Thoracic aorta (tissue), 2 donors: ENCODE results near the gene PRR23E. TPM values are rescaled to one million over a fixed set of nuclear protein-coding genes. Genes with fewer than 3 reads are reported as not detected.

Experiments used
- ATAC-seq: fragments of 150-250 bp; one replicate; pipeline ENCODE4 v1.8.0; 2017; ENCODE audit warnings: low read depth; ENCODE audit not compliant: insufficient number of reproducible peaks, low FRiP score
- DNase-seq: peaks from one replicate; pipeline ENCODE4 v3.0.0-alpha.2; 2020; ENCODE audit warnings: low spot score
- H3K27ac ChIP-seq, 2 donors: fragments of 200-600 bp; sonication (generic); 1 replicate in 1 of 2; 2 replicates in 1 of 2; pipeline ENCODE4 v1.5.1; 2016; ENCODE audit warnings: mild to moderate bottlenecking in 2 of 2, moderate library complexity in 2 of 2
- H3K27me3 ChIP-seq: fragments of 200-600 bp; sonication (generic); replicated peaks from 2 replicates; pipeline ENCODE4 v1.6.0; 2016; ENCODE audit warnings: mild to moderate bottlenecking; ENCODE audit not compliant: insufficient read depth
- H3K36me3 ChIP-seq: fragments of 200-600 bp; sonication (generic); one replicate; pipeline ENCODE4 v1.5.1; 2016
- H3K4me1 ChIP-seq, 2 donors: fragments of 200-600 bp; sonication (generic); 1 replicate in 1 of 2; 2 replicates in 1 of 2; pipeline versions ENCODE4 v1.5.1 to v1.6.0; 2016; ENCODE audit warnings: low read depth in 2 of 2, mild to moderate bottlenecking in 1 of 2; ENCODE audit not compliant: control insufficient read depth in 1 of 2
- H3K4me3 ChIP-seq: fragments of 200-600 bp; sonication (generic); 2 replicates; pipeline ENCODE4 v1.5.1; 2016; ENCODE audit warnings: mild to moderate bottlenecking
- H3K9me3 ChIP-seq: fragments of 200-600 bp; sonication (generic); 2 replicates; pipeline ENCODE4 v1.5.1; 2016
- total RNA-seq, 2 donors: library from RNA; depleted of rRNA; stranded (reverse); fragments of >200 nt; gene quantifications; one replicate each; pipeline versions ENCODE4 v1.1.0 to v1.2.3, GENCODE V29; 2016
- TF ChIP-seq, protein P1 (sequence below): fragments of 200-600 bp; sonication (generic); IDR thresholded peaks from one replicate; pipeline ENCODE4 v1.5.1; 2019; ENCODE audit warnings: antibody characterized with exemption

Gene PRR23E
- total RNA-seq, 2 donors from 2014 or later = not detected

DNA sequence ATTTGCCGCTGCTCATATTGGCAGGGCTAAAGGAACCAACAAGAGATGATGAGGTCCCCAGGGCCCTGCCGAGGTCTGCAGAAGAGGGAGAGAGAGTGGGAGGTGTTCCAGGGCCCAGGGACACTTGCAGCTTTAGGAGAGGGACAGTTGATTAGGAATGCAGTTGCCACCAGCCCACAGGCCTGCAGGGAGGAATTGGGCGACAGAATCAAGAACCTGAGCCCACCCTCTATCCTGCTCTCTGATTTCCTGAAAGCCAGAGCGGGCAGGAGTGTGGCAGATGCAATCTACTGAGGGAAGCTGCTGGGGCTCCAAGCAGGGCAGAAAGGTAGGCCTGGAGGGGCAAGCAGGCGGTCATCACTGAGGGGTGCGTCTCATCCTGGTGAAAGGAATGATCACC, 12.1 kb upstream of the PRR23E start:
- Histone ChIP-seq H3K36me3 (no peaks in the 10 kb centered on the region), H3K4me3 (no peak overlapping the region), H3K27ac (no peak overlapping the region), H3K9me3 (no peaks in the 10 kb centered on the region), H3K4me1 (no peaks in the 10 kb centered on the region), H3K27me3 (no peaks in the 10 kb centered on the region)
- TF ChIP-seq, protein P1, sequence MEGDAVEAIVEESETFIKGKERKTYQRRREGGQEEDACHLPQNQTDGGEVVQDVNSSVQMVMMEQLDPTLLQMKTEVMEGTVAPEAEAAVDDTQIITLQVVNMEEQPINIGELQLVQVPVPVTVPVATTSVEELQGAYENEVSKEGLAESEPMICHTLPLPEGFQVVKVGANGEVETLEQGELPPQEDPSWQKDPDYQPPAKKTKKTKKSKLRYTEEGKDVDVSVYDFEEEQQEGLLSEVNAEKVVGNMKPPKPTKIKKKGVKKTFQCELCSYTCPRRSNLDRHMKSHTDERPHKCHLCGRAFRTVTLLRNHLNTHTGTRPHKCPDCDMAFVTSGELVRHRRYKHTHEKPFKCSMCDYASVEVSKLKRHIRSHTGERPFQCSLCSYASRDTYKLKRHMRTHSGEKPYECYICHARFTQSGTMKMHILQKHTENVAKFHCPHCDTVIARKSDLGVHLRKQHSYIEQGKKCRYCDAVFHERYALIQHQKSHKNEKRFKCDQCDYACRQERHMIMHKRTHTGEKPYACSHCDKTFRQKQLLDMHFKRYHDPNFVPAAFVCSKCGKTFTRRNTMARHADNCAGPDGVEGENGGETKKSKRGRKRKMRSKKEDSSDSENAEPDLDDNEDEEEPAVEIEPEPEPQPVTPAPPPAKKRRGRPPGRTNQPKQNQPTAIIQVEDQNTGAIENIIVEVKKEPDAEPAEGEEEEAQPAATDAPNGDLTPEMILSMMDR = no peak
- ATAC-seq (no peak), DNase-seq (no peak)

DNA sequence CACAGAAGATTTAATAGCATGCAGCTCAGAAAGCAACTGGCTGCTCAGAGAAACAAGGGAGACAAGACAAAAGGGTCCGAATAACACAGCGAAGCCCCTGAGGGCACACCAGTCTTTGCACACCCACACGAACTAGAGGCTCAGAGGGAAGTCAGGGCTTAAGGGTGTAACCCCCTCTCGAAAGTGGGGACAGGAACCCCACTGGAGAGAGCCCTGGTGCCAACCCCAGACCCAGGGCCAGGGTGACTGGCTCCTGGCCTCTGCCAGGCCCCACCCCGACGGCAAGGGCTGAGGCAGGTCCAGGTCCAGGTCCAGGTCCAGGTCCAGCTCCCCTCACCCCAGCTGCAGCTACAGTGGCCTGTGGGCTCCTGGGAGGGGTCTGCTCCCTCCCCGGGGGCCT, 10.5 kb upstream of the PRR23E start:
- DNase-seq (no peak), ATAC-seq (no peak)
- H3K9me3 ChIP-seq = no peaks in the 10 kb centered on the region

GRCh38 chr3:127182848-127183714, 9.8 kb upstream of the PRR23E start:
- H3K9me3 ChIP-seq = no peaks in the 10 kb centered on the region
- no peak overlapping the region for H3K4me3 ChIP-seq
- H3K4me1 ChIP-seq = no peaks in the 10 kb centered on the region
- no peak overlapping the region for H3K27ac ChIP-seq
- no peaks in the 10 kb centered on the region for H3K36me3 ChIP-seq
- TF ChIP-seq, protein P1 = no peak
- DNase-seq (no peak), ATAC-seq (no peak)
- H3K27me3 ChIP-seq = no peaks in the 10 kb centered on the region

More for the DNA sequence above, 10.5 kb upstream of the PRR23E start:
- Histone ChIP-seq H3K4me1 (no peaks in the 10 kb centered on the region), H3K27me3 (no peaks in the 10 kb centered on the region), H3K4me3 (no peak overlapping the region), H3K27ac (no peak overlapping the region), H3K36me3 (no peaks in the 10 kb centered on the region)
- TF ChIP-seq, protein P1 = no peak

- no peak overlapping the region for H3K27ac ChIP-seq
- H3K36me3 ChIP-seq = no peaks in the 10 kb centered on the region
- no peak overlapping the region for H3K4me3 ChIP-seq
- no peaks in the 10 kb centered on the region for H3K9me3 ChIP-seq
- DNase-seq = no peak
- TF ChIP-seq, protein P1 = no peak
- ATAC-seq = no peak
- no peaks in the 10 kb centered on the region for H3K27me3 ChIP-seq
- no peaks in the 10 kb centered on the region for H3K4me1 ChIP-seq
These were observed 8.7 kb upstream of the PRR23E start for GRCh38 chr3:127183931-127184869.

- no peak for ATAC-seq
- Histone ChIP-seq H3K27ac (no peak overlapping the region), H3K4me3 (no peak overlapping the region), H3K36me3 (no peaks in the 10 kb centered on the region), H3K27me3 (no peaks in the 10 kb centered on the region), H3K9me3 (no peaks in the 10 kb centered on the region), H3K4me1 (no peaks in the 10 kb centered on the region)
- TF ChIP-seq, protein P1 = no peak
- DNase-seq = no peak
These were observed 8.1 kb upstream of the PRR23E start for GRCh38 chr3:127184870-127185216.
